ENCODE measurements around the gene PSMD3. TPM values are rescaled to one million over a fixed set of nuclear protein-coding genes. Genes with fewer than 3 reads are reported as not detected.

Gene PSMD3
- total and polyA plus RNA-seq, 2 of the 4 experiments (the other 2 are of a cell fraction), result 123 to 155 TPM

- H3K4me3 ChIP-seq (ENCODE audit: insufficient read depth, low read depth, low read length), result no peak overlapping the region
- H3K4me2 ChIP-seq (ENCODE audit: low read depth, low read length), result no peak overlapping the region
- H3K14ac ChIP-seq (replicated peaks; ENCODE audit: low read depth, low read length), result no peak overlapping the region
- no peak overlapping the region for H2AK9ac ChIP-seq (replicated peaks; ENCODE audit: low read depth, low read length, poor library complexity)
- no peak overlapping the region for H3K56ac ChIP-seq (ENCODE audit: extremely low read depth, insufficient read depth, low read length)
- no peak overlapping the region for H2BK15ac ChIP-seq (ENCODE audit: low read depth, low read length)
- no peak overlapping the region for H4K91ac ChIP-seq (ENCODE audit: insufficient read depth, low read depth, low read length)
- H4K20me1 ChIP-seq (ENCODE audit: insufficient read depth, low read length), result no peaks in the 10 kb centered on the region; the same call in 1 of the 2 replicates
- BruUV-seq (replicated peaks), result no TSS peak
- no peak overlapping the region for H4K8ac ChIP-seq (ENCODE audit: low read depth in 2 of 2, low read length in 2 of 2)
- intact Hi-C loops (cut with micrococcal nuclease), result no loop called here
- H3K4me1 ChIP-seq (ENCODE audit: control insufficient read depth, insufficient read depth, low read length), result peaks cover 1% of the 10 kb centered on the region; the same call in 1 of the 2 replicates
- dilution Hi-C loops (cut with HindIII; ENCODE audit: low sequenced_read_pairs, unreplicated experiment), result no loop called here
- POLR2A ChIA-PET (ENCODE audit: unreplicated experiment), result no interaction called here
- H3K36me3 ChIP-seq (ENCODE audit: control insufficient read depth, insufficient read depth, low read length), result peaks cover 43% of the 10 kb centered on the region
- TF ChIP-seq RAD21 (IDR thresholded peaks at IDR 0.05; ENCODE audit: low read length) (no peak), MAFK (IDR thresholded peaks at IDR 0.05; ENCODE audit: low read depth, low read length) (no peak), FOS (IDR thresholded peaks at IDR 0.05; ENCODE audit: low read depth, low read length) (no peak), RCOR1 (IDR thresholded peaks at IDR 0.05; ENCODE audit: insufficient replicate concordance, low read length) (no peak), CHD1 (IDR thresholded peaks at IDR 0.05; ENCODE audit: low read depth, low read length) (no peak), SMC3 (IDR thresholded peaks at IDR 0.05; ENCODE audit: low read depth, low read length) (no peak), USF2 (IDR thresholded peaks at IDR 0.05; ENCODE audit: low read depth, low read length) (no peak), CTCF (conservative IDR thresholded peaks at IDR 0.05; ENCODE audit: low read depth, low read length) (no peak), CEBPB (IDR thresholded peaks at IDR 0.05; ENCODE audit: low read depth, low read length) (no peak), MAZ (IDR thresholded peaks at IDR 0.05; ENCODE audit: borderline replicate concordance, low read depth, low read length) (no peak)
- H2BK120ac ChIP-seq (ENCODE audit: low read depth, low read length), result no peak overlapping the region
- no peak overlapping the region for H2AFZ ChIP-seq (replicated peaks; ENCODE audit: low read length, poor library complexity)
- no peak overlapping the region for H3K23ac ChIP-seq (ENCODE audit: low read depth, low read length)
- H3K9me1 ChIP-seq (ENCODE audit: insufficient read depth, low read length), result no peaks in the 10 kb centered on the region
- in situ Hi-C loops (cut with MboI; ENCODE audit: low sequenced_read_pairs), result no loop called here
- ATAC-seq (ENCODE audit: low read depth) (no peak), DNase-seq (no peak)
- no peak overlapping the region for H2AK5ac ChIP-seq (ENCODE audit: low read depth, low read length)
- CTCF ChIA-PET, result interaction anchor here (0.7 to 1.4 kb wide), 6 partner anchors 17 to 80 kb away, joined by 3 to 6 read pairs (median 4); partner anchors contain the start of gene MED24
- H3K27ac ChIP-seq (ENCODE audit: insufficient read depth, low read length), result no peak overlapping the region
- H2BK5ac ChIP-seq (ENCODE audit: low read depth, low read length, poor library complexity, severe bottlenecking), result no peak overlapping the region
- WGBS, 2 experiments (ENCODE audit: extremely low coverage in 2 of 2, insufficient read length in 1 of 2), result 45% methylated on average over 2 of the region's 8 CpGs; no CpG with 5 or more reads in 1 of the 2 experiments
- no peak overlapping the region for H3K18ac ChIP-seq (ENCODE audit: low read depth, low read length)
- no peaks in the 10 kb centered on the region for H3K9me3 ChIP-seq (ENCODE audit: control insufficient read depth, insufficient read depth, low read length)
- no peak overlapping the region for H2BK20ac ChIP-seq (ENCODE audit: low read depth, low read length)
- peaks cover 4 to 12% of the 10 kb centered on the region in 2 experiments; a peak in 2 of 4 replicates for H3K79me1 ChIP-seq (ENCODE audit: low read depth in 1 of 2, low read length in 2 of 2)
- no peak overlapping the region for H3K4ac ChIP-seq (ENCODE audit: low read depth, low read length)
- H3K9ac ChIP-seq (ENCODE audit: low read depth, low read length), result no peak overlapping the region
- H4K5ac ChIP-seq (ENCODE audit: low read depth, low read length), result no peak overlapping the region
- H3K27me3 ChIP-seq (ENCODE audit: control insufficient read depth, insufficient read depth, low read length), result no peaks in the 10 kb centered on the region
Observed at GRCh38 chr17:40034426-40035161, 54.0 kb downstream of the PSMD3 start.
